Fibroblast of peridontal ligament (primary cell): ENCODE results near the gene FAM83F.
"Not testable (repeated sequence)": the region's sequence is repeated elsewhere in the genome, so short reads cannot be mapped to it uniquely, and the experiment has no call there.

ENCODE experiments used
- DNase-seq: peaks from one replicate; pipeline ENCODE4 v3.0.0-alpha.2; 2010; ENCODE audit errors: extremely low read depth

FAM83F gene

DNA sequence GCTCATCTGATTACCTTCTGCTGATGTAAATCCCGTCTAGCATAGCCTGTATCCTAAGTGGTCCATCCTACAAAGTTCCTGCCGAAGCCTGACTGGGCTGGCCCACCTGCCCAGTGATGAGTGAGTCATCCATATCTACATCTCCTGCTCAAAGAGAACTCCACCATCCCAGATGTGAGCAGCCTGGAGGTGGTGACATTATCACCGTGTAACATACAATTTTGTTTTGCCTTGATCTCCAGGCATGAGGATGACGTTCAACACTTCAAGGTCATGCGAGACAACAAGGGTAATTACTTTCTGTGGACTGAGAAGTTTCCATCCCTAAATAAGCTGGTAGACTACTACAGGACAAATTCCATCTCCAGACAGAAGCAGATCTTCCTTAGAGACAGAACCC lies 29.0 kb upstream of the FAM83F start:
- DNase-seq, result no peak

DNA sequence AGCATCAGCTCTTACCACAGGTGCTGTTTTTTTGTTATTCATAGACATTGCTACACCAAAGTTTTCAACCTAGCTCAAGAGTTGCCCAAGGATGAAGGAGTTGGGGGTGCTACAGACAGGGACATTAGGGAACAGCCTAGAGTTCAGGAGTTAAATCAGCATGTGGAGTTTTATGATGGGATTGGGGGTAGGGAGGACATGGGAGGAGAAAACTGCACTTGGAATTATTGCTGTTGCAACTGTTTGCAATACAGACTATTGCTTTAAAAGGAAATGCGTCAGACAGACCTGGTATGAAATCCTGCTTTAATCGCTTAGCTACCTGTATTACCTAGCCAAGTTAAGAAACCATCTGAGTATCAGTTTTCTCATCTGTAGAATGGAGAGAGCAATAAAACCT lies 28.3 kb upstream of the FAM83F start:
- no peak for DNase-seq

- DNase-seq, result peak; percentile 3
These were observed 27.5 kb upstream of the FAM83F start for GRCh38 chr22:39967103-39967829.

DNA sequence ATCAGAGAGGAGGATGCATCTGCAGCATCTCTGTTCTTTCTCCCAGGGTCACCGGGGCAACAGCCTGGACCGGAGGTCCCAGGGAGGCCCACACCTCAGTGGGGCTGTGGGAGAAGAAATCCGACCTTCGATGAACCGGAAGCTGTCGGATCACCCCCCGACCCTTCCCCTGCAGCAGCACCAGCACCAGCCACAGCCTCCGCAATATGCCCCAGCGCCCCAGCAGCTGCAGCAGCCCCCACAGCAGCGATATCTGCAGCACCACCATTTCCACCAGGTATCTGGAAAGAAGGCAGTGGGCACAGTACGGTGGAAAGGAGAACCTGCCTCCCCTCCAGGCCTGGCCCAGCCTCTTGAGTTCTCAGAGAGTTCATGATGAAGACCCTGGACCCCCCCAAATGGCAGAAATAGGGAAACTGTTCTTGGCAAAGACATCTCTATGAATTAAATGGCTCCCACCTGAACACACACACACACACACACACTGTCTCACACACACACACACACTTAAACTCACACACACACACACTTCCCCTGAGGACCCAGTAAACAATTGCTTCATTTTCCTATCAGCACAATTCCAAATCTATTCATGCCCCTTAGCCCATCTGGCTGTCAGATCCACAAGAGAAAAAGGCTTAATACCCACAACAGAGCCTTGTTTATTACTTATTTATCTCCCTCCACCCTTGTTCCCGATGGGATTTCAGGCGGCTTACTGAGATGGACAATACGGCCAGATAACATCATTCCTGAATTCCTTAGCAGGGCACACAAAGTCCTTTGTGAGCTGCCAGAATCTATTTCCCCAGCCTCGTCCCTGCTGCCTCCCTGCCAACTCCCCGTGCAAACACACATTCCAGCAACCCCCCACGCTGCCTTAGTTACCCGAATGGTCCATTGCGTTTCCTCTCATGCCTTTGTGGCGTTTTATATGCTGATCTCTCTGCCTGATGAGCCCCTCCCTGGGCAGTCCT lies 26.5 kb upstream of the FAM83F start:
- no peak for DNase-seq

- DNase-seq, result no peak
These were observed 24.0 kb upstream of the FAM83F start for GRCh38 chr22:39970742-39971141.

GRCh38 chr22:39972641-39973040 lies 22.1 kb upstream of the FAM83F start:
- DNase-seq, result no peak

- no peak for DNase-seq
These were observed 21.1 kb upstream of the FAM83F start for GRCh38 chr22:39973656-39974055.

DNA sequence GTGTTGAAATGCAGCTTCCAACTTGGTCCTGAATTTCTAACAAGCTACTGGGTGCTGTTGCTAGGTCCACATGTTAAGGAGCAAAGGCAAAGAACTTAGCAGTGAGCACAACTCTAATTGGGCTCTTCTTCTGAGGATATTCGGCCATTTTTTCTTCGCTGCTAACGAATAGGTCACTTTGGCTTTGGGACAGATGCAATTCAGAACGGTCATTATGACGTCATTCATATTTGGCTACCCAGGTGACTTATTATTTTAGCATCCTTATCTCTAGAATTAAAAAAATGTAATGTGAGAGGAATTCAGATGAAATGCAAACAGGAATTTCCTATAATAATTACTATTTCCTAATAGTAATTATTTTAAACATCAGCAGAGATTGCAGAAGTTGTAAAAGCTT lies 20.7 kb upstream of the FAM83F start:
- DNase-seq, result no peak

GRCh38 chr22:39979048-39979447 lies 15.7 kb upstream of the FAM83F start:
- DNase-seq, result no peak

DNA sequence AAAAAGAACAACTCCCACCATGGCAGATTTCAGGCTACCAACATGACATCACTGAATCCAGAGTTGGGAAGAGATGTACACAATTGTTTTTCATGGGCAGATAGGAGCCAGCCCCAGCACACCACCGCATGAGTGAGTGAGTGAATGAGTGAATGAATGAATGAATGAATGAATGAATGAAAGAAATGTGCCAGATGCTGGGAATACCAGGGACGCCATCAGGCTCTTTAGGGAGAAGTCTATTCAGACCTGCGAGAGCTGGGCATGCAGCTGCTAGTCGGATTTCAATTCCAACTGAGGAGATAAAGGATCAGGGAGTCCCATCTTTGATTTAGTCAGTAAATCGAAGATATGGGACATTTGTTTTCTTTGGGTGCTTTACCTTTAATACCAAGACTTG lies 15.3 kb upstream of the FAM83F start:
- DNase-seq, result no peak

DNA sequence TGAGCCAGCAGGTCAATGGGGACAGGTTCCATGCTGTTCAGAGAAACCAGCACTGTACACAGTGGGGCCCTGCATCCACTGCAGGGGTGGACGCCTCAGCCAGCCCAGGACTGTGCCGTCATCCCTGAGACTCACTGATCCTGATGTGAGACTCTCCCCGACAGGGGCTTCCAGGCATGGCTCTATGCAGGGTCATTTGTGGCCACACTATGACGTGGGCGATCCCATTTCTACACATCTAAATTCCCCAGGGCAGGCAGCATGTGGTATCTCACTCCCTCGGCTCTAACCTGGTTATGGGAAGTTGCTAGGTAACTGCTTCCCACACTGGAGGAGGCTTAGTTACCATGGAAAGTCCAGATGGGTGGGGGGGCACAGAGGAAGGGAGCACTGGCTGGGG lies 14.2 kb upstream of the FAM83F start:
- DNase-seq, result peak; percentile 2

DNA sequence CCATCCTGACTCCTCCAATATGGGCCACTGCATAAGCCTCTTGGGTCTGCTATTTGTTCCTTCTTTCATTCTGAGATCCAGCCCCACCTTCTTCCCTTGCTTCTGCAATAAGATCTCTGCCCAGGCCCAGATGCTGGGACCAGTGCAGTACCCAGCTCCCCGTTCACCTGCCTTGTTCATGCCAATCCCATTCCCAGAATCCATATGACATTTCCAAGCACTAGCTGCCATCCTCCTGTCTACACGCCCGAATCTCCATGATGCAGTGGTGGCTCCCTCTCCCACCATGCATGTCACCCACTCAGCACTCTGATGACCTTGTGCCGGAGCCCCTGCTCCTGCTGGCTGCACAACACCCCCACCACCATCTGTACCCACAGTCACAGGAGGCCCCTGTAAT lies 11.4 kb upstream of the FAM83F start:
- DNase-seq, result no peak

GRCh38 chr22:39984006-39984405 lies 10.7 kb upstream of the FAM83F start:
- no peak for DNase-seq

GRCh38 chr22:39984746-39985145 lies 10.0 kb upstream of the FAM83F start:
- DNase-seq, result no peak

DNA sequence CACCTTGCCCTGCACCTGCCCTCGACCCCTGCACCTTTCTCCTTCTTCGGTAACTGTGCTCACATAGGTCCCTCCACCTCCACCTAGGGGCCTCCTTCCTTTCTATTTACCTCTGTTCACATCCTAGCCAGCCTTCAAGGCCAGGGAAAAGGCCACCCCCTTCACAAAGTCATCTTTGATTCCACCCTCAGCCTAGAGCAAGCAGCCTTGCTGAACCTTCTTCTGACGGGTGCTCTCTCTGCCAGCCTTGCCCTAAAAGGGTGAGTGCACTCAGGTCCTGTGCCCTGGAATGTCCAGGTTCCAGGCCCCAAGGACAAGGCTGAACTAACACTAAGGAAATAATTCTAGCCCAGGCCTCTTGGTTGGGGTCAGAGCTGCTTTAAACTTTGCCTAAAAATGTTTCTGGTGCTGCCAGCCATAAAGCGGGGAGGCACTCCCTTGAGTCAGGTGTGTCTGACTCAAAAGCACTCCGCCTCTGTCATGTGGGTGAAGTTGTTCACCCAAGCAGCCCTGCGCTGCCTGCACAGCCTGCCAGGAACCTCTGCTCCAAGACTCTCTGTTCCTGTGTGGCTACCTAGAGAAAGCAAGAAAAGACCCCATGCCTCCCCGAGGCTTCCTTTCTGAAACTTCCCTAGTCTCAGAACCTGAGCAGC lies 9.2 kb upstream of the FAM83F start:
- no peak for DNase-seq

DNA sequence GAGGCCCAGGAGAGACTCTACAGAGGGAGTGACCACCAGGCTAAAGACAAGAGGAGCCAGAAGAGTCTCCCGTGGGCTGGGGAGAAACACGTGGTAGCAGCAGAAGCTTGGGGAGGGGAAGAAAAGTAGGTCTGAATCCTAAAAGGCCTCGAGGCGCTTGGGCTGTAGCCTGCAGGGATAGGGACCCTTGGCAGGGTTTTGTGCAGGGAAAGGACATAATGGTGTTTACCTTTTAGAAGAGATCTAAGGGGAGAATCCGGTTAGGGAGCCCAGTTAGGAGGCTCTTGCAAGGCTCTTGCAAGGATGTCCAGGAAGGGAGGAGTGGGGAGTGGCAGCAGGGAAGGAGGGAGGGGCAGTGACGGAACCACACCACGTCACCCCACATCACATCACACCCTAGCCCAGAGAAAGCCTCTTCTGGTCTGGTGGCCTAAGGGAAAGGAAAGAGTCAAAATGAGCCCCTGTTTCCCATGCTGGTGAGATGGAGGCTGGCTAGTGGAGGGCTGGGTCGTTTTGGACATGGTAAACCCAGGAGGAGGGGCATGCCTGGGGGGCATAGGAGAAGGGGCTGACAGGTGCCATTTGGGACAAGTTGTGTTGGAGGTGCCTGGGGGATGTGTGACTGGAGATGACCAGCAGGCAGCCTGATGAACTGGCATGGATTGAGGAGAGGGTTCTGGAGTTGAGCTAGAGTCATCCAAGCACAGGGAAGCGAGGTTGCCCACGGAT lies 6.2 kb upstream of the FAM83F start:
- DNase-seq, result no peak

GRCh38 chr22:39989633-39990032 lies 5.1 kb upstream of the FAM83F start:
- DNase-seq, result no peak

DNA sequence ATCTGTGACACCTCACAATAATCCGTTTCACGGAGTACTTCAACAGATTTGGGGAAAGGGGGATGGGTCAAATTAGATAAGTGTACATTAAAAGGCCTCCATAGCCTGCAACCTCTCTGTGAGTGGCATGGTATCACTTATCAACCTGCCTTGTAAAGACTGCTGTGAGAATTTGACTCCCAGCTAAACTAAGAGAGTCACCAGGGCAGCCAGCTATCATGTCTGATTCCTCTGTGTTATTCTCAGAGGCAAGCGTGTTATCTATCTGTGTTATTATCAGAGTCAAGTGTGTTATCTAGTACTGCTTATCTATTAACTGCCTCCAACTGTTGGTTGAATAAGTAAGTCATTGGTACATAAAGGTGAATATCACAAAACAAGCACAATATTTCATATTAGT lies 4.1 kb upstream of the FAM83F start:
- DNase-seq, result no peak

DNA sequence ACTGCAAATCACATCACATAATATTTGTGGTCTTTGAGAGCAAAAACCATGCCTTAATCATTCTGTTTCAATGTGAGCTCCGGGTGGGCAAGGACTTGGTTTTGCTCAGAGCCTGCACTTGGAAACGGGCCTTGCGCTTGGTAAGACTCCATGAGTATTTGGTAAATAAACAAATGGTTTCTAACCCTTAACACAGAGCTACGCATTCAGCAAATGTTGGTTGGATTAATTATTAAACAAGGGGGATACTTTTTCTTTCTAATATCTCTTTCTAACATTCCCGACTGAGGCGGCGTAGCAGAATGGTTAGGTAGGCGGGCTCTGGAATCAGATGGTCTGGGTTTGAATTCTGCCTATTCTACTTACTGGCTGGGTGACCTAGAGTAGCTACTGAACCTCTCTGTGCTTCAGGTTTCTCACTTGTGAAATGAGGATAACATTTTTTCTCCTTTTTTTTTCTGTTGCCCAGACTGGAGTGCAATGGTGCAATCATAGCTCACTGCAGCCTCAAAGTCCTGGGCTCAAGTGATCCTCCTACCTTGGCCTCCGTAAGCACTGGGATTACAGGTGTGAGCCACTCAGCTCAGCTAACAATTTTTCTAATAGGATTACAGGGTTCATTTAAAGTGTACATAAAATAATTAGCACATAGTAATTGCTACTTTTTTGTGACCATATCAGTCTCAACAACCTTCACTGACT lies 3.4 kb upstream of the FAM83F start:
- no peak for DNase-seq

DNA sequence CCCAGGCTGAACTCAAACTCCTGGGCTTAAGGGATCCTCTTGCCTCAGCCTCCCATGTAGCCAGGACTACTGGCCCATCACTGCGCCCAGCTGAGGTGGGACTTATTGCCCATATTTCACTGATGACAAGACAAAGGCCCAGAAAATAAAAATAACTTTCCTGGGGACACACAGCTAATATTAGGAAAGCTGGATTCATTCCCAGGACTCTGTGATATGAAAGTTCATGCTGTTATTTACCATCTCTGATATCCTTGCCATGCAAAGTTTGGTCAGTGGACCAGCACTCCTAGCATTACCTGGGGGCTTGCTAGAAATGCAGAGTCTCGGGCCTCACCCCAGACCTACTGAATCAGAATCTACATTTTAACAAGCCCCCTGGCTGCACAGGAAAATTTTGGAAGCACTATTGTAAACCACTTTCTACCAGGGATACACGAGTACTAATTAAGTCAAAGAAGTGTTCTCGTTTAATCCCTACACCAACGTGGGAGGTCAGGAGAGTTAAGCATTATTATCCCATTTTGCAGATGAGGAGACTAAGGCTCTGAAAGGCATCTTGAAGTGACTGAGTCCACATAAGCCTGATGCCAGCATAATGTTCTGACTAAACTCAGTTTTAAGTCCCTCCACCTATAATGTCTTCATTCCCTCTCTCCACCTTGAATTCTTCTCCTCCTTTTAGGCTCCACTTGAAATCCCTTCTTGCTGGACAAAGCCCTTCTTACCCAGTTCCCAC lies 2.5 kb upstream of the FAM83F start:
- DNase-seq, result no peak

- DNase-seq, result not testable (repeated sequence)
These were observed 1.9 kb upstream of the FAM83F start for GRCh38 chr22:39992894-39993293.
